Vagina (tissue), 2 donors: ENCODE results near the gene RPGR.

Experiments used
- CTCF ChIP-seq, 3 experiments: fragments of 450-650 bp in 2 of 3; fragments of 200-600 bp in 1 of 3; sonication (generic) in 1 of 3; IDR thresholded peaks; one replicate each; pipeline ENCODE4 v1.5.1; 2017 to 2019; ENCODE audit warnings: antibody characterized with exemption in 3 of 3, mild to moderate bottlenecking in 2 of 3, moderate library complexity in 2 of 3
- POLR2AphosphoS5 ChIP-seq, 2 donors: sonication (generic); formaldehyde crosslinking; IDR thresholded peaks; one replicate each; pipeline ENCODE4 v1.9.0; 2017; ENCODE audit warnings: antibody characterized with exemption in 2 of 2, mild to moderate bottlenecking in 2 of 2, low read depth in 1 of 2; ENCODE audit not compliant: insufficient read depth in 1 of 2

GRCh38 chrX:38346150-38346549 is 18.8 kb upstream of the RPGR start:
- no peak for TF ChIP-seq CTCF (IDR thresholded peaks at IDR 0.05)
- no peak for TF ChIP-seq POLR2AphosphoS5 (IDR thresholded peaks at IDR 0.05; ENCODE audit: insufficient read depth in 1 of 2, low read depth in 1 of 2)
